Measurements from ENCODE around the gene PDK2. TPM values are rescaled to one million over a fixed set of nuclear protein-coding genes. Genes with fewer than 3 reads are reported as not detected.
A peak's percentile ranks its signal among the peaks of the same experiment; 100 is the strongest.

Gene PDK2
- 100 to 1,000 TPM in 2 of 4 donors, 10 to 100 TPM in 2; 33.2 to 114 (median 69.6) TPM for total RNA-seq

DNA sequence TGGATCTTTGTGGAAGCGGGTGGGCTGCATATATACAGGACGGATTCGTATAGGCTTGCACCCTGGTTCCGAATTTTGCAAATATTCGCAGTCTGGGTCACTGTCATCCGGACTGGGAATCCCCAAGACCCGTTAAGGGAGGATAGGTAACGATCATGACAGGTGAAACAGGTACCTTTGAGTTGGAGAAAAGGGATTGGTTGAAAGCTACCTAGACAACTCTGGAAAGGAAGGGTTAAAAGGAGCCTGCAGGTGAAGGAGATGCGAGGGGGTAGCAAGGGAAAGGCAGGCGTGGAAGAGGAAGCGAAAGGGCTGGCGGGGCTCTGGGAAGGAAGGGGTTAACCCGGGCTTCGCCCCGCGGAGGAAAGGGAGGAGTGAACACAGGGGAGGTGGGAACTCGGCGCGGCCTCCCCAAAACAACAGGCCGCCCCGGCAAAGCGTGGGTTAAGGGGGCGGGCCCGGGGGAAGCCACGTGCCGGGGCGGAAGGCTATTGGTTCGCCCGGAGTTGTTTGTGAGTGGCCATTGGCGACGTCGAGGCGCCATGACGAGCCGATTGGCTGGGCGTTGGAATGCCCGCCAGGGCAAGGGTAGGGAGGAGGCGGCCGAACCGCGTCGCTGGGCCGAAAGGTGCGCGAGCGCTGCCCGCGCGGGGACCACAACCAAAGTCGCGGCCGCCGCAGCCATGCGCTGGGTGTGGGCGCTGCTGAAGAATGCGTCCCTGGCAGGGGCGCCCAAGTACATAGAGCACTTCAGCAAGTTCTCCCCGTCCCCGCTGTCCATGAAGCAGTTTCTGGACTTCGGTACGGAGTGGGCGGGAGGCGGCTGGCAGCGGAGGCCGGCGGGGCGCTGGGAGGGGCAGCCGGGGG lies at the start of gene PDK2:
Gene PDK2 (plus strand): TSS at position 599 of the 867 bp plus-strand sequence. CDS start 85 bp downstream, at position 684.
- H3K4me1 ChIP-seq, result peaks cover 35% of the 10 kb centered on the region
- DNase-seq (ENCODE audit: low spot score in 2 of 2), result peak; percentile 97 to 99
- peak within 1 kb of the TSS; percentile 74 for H3K27ac ChIP-seq
- H3K36me3 ChIP-seq, result peaks cover 25% of the 10 kb centered on the region
- no peaks in the 10 kb centered on the region for H3K9me3 ChIP-seq
- H3K27me3 ChIP-seq, result no peaks in the 10 kb centered on the region
- no peak for TF ChIP-seq POLR2A (IDR thresholded peaks at IDR 0.05)
- peak in 2 of 3 donors; percentile 36 to 92 for TF ChIP-seq POLR2AphosphoS5 (IDR thresholded peaks at IDR 0.05)
- peak within 1 kb of the TSS; percentile 73 for H3K4me3 ChIP-seq
- WGBS, result under 1% methylated on average over 55 of the region's 68 CpGs

DNA sequence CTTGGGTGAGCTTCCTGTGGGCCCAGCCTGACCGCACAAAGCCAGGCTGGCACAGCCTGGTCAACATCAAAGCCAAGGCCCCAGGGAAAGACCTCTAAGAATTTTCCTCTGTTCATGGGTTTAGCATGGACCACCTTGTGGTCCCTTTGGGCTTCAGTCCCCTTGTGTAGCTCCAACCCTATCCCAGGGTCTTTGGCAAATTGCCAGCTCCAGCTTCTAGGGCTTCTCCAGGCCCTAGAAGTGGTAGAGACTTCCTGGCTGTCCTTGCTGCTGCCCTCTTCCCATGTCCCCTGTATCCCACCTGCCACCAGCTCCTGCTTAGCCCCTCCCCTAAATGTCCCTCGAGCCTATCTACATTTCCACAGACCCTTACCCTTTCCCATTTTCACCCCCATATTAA lies 49.0 kb upstream of the PDK2 start:
- Histone ChIP-seq H3K4me1 (peaks cover 20% of the 10 kb centered on the region), H3K9me3 (no peaks in the 10 kb centered on the region), H3K27me3 (no peaks in the 10 kb centered on the region), H3K27ac (no peak overlapping the region), H3K4me3 (no peak overlapping the region), H3K36me3 (no peaks in the 10 kb centered on the region)
- no peak for DNase-seq (ENCODE audit: low spot score in 2 of 2)
- TF ChIP-seq, protein P1, sequence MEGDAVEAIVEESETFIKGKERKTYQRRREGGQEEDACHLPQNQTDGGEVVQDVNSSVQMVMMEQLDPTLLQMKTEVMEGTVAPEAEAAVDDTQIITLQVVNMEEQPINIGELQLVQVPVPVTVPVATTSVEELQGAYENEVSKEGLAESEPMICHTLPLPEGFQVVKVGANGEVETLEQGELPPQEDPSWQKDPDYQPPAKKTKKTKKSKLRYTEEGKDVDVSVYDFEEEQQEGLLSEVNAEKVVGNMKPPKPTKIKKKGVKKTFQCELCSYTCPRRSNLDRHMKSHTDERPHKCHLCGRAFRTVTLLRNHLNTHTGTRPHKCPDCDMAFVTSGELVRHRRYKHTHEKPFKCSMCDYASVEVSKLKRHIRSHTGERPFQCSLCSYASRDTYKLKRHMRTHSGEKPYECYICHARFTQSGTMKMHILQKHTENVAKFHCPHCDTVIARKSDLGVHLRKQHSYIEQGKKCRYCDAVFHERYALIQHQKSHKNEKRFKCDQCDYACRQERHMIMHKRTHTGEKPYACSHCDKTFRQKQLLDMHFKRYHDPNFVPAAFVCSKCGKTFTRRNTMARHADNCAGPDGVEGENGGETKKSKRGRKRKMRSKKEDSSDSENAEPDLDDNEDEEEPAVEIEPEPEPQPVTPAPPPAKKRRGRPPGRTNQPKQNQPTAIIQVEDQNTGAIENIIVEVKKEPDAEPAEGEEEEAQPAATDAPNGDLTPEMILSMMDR (IDR thresholded peaks at IDR 0.05), result no peak
- no peak for TF ChIP-seq EP300 (IDR thresholded peaks at IDR 0.05)
- no peak for TF ChIP-seq POLR2A (IDR thresholded peaks at IDR 0.05)
- TF ChIP-seq POLR2AphosphoS5 (IDR thresholded peaks at IDR 0.05), result no peak
- 89% methylated on average over 2 of the region's 2 CpGs for WGBS

DNA sequence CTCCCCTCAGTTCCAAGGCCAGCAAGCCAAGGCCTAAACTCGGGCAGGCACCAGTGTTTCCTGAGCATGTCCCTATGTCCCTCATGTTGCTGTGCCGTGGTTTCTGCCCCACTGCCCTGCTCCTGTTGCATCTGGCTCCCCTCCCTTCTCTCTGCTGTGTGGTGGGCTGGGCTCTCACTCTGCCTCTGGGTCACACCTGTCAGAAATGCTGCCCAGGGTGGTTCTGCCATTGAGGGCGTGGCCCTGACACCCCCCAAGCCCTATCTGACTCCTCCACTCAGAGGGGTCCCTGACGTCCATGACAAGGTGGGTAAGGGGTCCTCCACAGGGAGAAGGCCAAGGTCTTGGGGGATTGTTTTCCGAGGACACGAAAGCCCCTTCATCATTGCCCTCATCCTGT lies 48.5 kb upstream of the PDK2 start:
- H3K4me3 ChIP-seq, result no peak overlapping the region
- peaks cover 25% of the 10 kb centered on the region for H3K4me1 ChIP-seq
- no peaks in the 10 kb centered on the region for H3K27me3 ChIP-seq
- DNase-seq (ENCODE audit: low spot score in 2 of 2), result peak in 1 of 2 donors; percentile 58
- 96% methylated on average over 6 of the region's 6 CpGs for WGBS
- H3K27ac ChIP-seq, result no peak overlapping the region
- H3K9me3 ChIP-seq, result no peaks in the 10 kb centered on the region
- no peaks in the 10 kb centered on the region for H3K36me3 ChIP-seq
- TF ChIP-seq POLR2AphosphoS5 (IDR thresholded peaks at IDR 0.05), result no peak
- TF ChIP-seq, protein P1 (IDR thresholded peaks at IDR 0.05), result no peak
- no peak for TF ChIP-seq EP300 (IDR thresholded peaks at IDR 0.05)
- TF ChIP-seq POLR2A (IDR thresholded peaks at IDR 0.05), result no peak

DNA sequence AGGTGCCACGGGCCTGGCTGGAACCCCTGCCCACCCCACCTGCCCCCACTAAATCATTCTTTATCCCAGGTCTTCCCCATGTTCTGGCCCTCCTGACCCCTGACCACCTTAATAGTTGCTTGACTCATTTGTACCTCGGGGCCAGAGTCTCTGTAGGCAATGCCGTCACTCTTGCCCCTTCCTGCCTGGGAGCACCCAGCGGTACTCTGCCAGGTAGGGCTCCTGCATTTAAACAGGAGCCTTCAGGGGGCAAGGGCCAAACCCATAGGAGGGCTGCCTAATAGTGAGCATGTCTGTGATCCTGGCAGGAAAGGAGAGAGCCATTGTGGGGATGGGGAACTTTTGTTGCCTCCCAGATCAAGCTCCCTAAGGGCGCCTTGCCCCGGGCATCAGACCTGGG lies 48.1 kb upstream of the PDK2 start:
- Histone ChIP-seq H3K9me3 (no peaks in the 10 kb centered on the region), H3K27me3 (no peaks in the 10 kb centered on the region), H3K4me3 (no peak overlapping the region), H3K27ac (peak overlapping the region; percentile 34), H3K36me3 (no peaks in the 10 kb centered on the region), H3K4me1 (peaks cover 29% of the 10 kb centered on the region)
- no peak for DNase-seq (ENCODE audit: low spot score in 2 of 2)
- TF ChIP-seq POLR2AphosphoS5 (IDR thresholded peaks at IDR 0.05) (no peak), EP300 (IDR thresholded peaks at IDR 0.05) (no peak), POLR2A (IDR thresholded peaks at IDR 0.05) (no peak)
- TF ChIP-seq, protein P1 (IDR thresholded peaks at IDR 0.05), result no peak
- 77% methylated on average over 6 of the region's 6 CpGs for WGBS

DNA sequence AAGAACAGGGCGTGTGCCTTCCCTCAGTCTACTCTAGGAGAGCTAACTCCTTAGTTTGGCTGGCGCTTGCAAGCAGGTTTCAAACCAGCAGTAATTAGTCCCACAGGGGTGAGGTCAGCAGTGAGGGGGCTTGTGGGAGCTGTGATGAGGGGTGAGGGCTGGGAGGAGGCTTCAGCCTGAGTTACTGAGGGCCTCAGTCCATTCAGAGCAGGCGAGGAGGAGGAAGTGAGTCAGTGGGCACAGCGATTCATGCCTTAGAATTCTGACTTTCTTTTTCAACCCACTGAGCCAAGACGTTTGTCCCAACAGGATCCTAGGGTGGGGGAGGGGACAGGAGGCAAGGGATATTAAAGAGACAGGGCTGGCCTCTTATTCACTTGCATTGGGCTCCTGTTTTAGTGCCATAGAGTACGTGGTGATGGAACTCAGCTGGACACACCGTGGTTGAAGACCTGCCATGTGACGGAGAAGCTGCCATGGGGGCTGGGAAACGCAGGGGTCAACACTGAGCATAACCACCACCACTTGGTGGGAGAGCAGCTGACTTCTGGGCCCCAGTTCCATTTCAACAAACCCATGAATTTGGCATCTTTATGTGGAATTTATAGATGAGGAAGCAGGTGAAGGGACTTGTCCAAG lies 47.5 kb upstream of the PDK2 start:
- peaks cover 30% of the 10 kb centered on the region for H3K4me1 ChIP-seq

More for the DNA sequence above, 47.5 kb upstream of the PDK2 start:
- no peak for DNase-seq (ENCODE audit: low spot score in 2 of 2)
- 53% methylated on average over 9 of the region's 9 CpGs for WGBS
- peak overlapping the region; percentile 34 for H3K27ac ChIP-seq
- H3K27me3 ChIP-seq, result no peaks in the 10 kb centered on the region
- H3K36me3 ChIP-seq, result no peaks in the 10 kb centered on the region
- H3K4me3 ChIP-seq, result no peak overlapping the region
- no peaks in the 10 kb centered on the region for H3K9me3 ChIP-seq
- TF ChIP-seq, protein P1 (IDR thresholded peaks at IDR 0.05), result no peak
- TF ChIP-seq EP300 (IDR thresholded peaks at IDR 0.05), result no peak
- TF ChIP-seq POLR2A (IDR thresholded peaks at IDR 0.05), result no peak
- TF ChIP-seq POLR2AphosphoS5 (IDR thresholded peaks at IDR 0.05), result no peak
